ENCODE results near the gene CFAP251. TPM values are rescaled to one million over a fixed set of nuclear protein-coding genes. Genes with fewer than 3 reads are reported as not detected.
A peak's percentile ranks its signal among the peaks of the same experiment; 100 is the strongest.
"Not testable (repeated sequence)": the region's sequence is repeated elsewhere in the genome, so short reads cannot be mapped to it uniquely, and the experiment has no call there.

Gene CFAP251
- total RNA-seq, 1 experiment from 2014 or later, result 1.7 TPM

- H3K9me3 ChIP-seq, H3K36me3 ChIP-seq, DNase-seq, H3K4me3 ChIP-seq, H3K27me3 ChIP-seq: not testable (repeated sequence)
Observed at GRCh38 chr12:122041458-122041857, 123.1 kb downstream of the CFAP251 start.

- no peaks in the 10 kb centered on the region for H3K27me3 ChIP-seq
- no peaks in the 10 kb centered on the region for H3K9me3 ChIP-seq
- H3K36me3 ChIP-seq, result no peaks in the 10 kb centered on the region
- DNase-seq, result no peak
- H3K4me3 ChIP-seq, result no peak overlapping the region
Observed at GRCh38 chr12:122042910-122043309, 124.5 kb downstream of the CFAP251 start.

GRCh38 chr12:122043476-122043875 lies 125.1 kb downstream of the CFAP251 start:
- Histone ChIP-seq H3K9me3 (no peaks in the 10 kb centered on the region), H3K27me3 (no peaks in the 10 kb centered on the region), H3K36me3 (no peaks in the 10 kb centered on the region), H3K4me3 (no peak overlapping the region)
- DNase-seq, result no peak

- DNase-seq, result no peak
- Histone ChIP-seq H3K36me3 (no peaks in the 10 kb centered on the region), H3K9me3 (no peaks in the 10 kb centered on the region), H3K27me3 (no peaks in the 10 kb centered on the region), H3K4me3 (no peak overlapping the region)
Observed at GRCh38 chr12:122045262-122045661, 126.9 kb downstream of the CFAP251 start.

- Histone ChIP-seq H3K4me3 (no peak overlapping the region), H3K27me3 (no peaks in the 10 kb centered on the region), H3K9me3 (no peaks in the 10 kb centered on the region), H3K36me3 (no peaks in the 10 kb centered on the region)
- DNase-seq, result no peak
Observed at GRCh38 chr12:122046145-122046544, 127.8 kb downstream of the CFAP251 start.

- Histone ChIP-seq H3K4me3 (no peak overlapping the region), H3K9me3 (no peaks in the 10 kb centered on the region), H3K36me3 (no peaks in the 10 kb centered on the region), H3K27me3 (no peaks in the 10 kb centered on the region)
- DNase-seq, result no peak
Observed at GRCh38 chr12:122048151-122048550, 129.8 kb downstream of the CFAP251 start.

GRCh38 chr12:122049827-122050226 lies 131.4 kb downstream of the CFAP251 start:
- H3K27me3 ChIP-seq, result no peaks in the 10 kb centered on the region
- DNase-seq, result no peak
- no peaks in the 10 kb centered on the region for H3K36me3 ChIP-seq
- H3K9me3 ChIP-seq, result no peaks in the 10 kb centered on the region
- H3K4me3 ChIP-seq, result no peak overlapping the region

- Histone ChIP-seq H3K27me3 (no peaks in the 10 kb centered on the region), H3K9me3 (no peaks in the 10 kb centered on the region), H3K36me3 (no peaks in the 10 kb centered on the region), H3K4me3 (no peak overlapping the region)
- no peak for DNase-seq
Observed at GRCh38 chr12:122050706-122051105, 132.3 kb downstream of the CFAP251 start.

- Histone ChIP-seq H3K4me3 (no peak overlapping the region), H3K36me3 (no peaks in the 10 kb centered on the region), H3K9me3 (no peaks in the 10 kb centered on the region), H3K27me3 (no peaks in the 10 kb centered on the region)
- peak; percentile 53 for DNase-seq
Observed at GRCh38 chr12:122051231-122051876, 133.0 kb downstream of the CFAP251 start.

- Histone ChIP-seq H3K27me3 (no peaks in the 10 kb centered on the region), H3K4me3 (no peak overlapping the region), H3K36me3 (no peaks in the 10 kb centered on the region), H3K9me3 (no peaks in the 10 kb centered on the region)
- no peak for DNase-seq
Observed at GRCh38 chr12:122052285-122052684, 133.9 kb downstream of the CFAP251 start.

Other genes with a start within 250 kb of the CFAP251 start
- gene MORN3, start 248.9 kb upstream of the CFAP251 start, total RNA-seq (2014; rRNA removed; shearing (Covaris generic); ENCODE audit: low replicate concordance), result not detected in 2 replicates
- 3.6 and 6.6 TPM in 2 replicates for gene TMEM120B, start 205.8 kb upstream of the CFAP251 start, total RNA-seq (2014; rRNA removed; shearing (Covaris generic); ENCODE audit: low replicate concordance)
- 0.20 and 6.3 TPM in 2 replicates for gene RHOF, start 124.9 kb upstream of the CFAP251 start, total RNA-seq (2014; rRNA removed; shearing (Covaris generic); ENCODE audit: low replicate concordance)
- 1.0 and 1.1 TPM in 2 replicates for gene SETD1B, start 114.6 kb upstream of the CFAP251 start, total RNA-seq (2014; rRNA removed; shearing (Covaris generic); ENCODE audit: low replicate concordance)
- 0.56 and 3.1 TPM in 2 replicates for gene HPD, start 59.7 kb upstream of the CFAP251 start, total RNA-seq (2014; rRNA removed; shearing (Covaris generic); ENCODE audit: low replicate concordance)
- 66.6 and 117 TPM in 2 replicates for gene PSMD9, start 29.8 kb upstream of the CFAP251 start, total RNA-seq (2014; rRNA removed; shearing (Covaris generic); ENCODE audit: low replicate concordance)
- 1.8 and 2.4 TPM in 2 replicates for gene BCL7A, start 103.3 kb downstream of the CFAP251 start, total RNA-seq (2014; rRNA removed; shearing (Covaris generic); ENCODE audit: low replicate concordance)
- 3.5 and 4.0 TPM in 2 replicates for gene MLXIP, start 160.2 kb downstream of the CFAP251 start, total RNA-seq (2014; rRNA removed; shearing (Covaris generic); ENCODE audit: low replicate concordance)